ENCODE measurements around the gene SLC10A6.
"Not testable (repeated sequence)": the region's sequence is repeated elsewhere in the genome, so short reads cannot be mapped to it uniquely, and the experiment has no call there.

SLC10A6 gene

DNA sequence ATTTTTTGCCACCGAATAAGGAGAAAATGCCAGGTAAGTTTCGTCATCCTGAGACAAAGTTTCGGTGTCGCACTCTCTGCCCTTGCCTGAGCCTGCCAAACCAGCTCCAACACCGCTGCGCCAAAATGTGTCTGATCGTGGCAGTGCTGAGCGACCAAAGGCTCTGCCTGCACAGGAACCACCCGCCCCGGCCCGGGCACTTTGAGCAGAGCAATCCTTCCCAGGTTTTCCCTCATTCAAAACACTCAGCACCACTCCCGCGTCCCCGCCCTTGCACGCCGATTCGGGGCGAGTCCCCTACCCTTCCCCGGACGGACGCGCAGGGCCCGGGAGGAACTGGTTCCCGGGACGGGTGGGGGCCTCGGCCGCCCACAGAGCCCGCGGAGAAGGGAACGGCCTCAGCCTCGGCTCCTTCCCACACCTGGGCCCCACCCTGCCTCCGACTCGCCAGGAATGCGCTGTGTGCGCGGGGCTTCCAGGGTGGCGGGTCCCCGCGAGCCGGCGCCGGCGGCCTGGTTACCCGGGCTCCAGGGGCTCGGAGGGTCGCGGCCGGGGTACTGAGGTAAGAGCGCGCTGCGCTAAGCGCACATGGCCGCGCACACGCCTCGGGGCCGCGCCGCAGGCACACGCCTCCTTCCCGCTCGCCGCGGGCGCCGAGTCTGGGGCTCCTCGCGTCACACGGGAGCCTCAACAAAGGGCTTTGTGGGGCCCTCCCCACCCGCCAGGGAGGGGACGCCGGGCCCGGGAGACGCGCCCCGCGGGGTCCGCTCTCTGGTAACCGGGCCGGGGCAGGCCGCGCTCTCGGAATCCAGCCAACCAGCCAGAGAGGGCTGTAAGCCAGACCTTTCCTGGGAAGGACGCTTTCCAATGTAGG is 42.8 kb upstream of the SLC10A6 start, which contains the start of gene C4orf36:
Gene C4orf36 (minus strand): TSS at position 661 of the 874 bp plus-strand sequence. CDS start 902 bp downstream, outside the sequence.
- H3K4me3 ChIP-seq (ENCODE audit: low read depth, low read length), result peak within 1 kb of the TSS; percentile 70
- TF ChIP-seq, protein P1, sequence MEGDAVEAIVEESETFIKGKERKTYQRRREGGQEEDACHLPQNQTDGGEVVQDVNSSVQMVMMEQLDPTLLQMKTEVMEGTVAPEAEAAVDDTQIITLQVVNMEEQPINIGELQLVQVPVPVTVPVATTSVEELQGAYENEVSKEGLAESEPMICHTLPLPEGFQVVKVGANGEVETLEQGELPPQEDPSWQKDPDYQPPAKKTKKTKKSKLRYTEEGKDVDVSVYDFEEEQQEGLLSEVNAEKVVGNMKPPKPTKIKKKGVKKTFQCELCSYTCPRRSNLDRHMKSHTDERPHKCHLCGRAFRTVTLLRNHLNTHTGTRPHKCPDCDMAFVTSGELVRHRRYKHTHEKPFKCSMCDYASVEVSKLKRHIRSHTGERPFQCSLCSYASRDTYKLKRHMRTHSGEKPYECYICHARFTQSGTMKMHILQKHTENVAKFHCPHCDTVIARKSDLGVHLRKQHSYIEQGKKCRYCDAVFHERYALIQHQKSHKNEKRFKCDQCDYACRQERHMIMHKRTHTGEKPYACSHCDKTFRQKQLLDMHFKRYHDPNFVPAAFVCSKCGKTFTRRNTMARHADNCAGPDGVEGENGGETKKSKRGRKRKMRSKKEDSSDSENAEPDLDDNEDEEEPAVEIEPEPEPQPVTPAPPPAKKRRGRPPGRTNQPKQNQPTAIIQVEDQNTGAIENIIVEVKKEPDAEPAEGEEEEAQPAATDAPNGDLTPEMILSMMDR (IDR thresholded peaks at IDR 0.05; ENCODE audit: low read depth, low read length), result no peak

DNA sequence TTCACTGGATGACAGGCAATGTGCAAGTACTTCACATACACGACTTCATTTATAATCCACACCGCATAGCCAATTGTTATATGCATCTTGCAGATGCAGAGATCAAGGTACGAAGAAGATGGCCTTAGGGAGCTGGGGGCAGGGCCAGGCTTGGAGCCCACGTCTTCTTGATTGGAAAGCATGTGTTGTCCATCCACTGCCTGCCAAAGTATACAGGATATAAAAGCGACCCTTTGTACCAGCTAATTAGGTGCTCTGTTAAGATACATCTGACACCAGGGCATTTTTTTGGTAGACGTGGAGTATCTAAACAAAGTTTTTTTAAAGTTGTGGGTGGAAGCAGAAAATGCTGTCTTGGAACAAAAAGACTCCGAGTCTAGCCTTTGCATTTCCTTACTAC is 41.6 kb upstream of the SLC10A6 start:
- TF ChIP-seq, protein P1 (IDR thresholded peaks at IDR 0.05; ENCODE audit: low read depth, low read length), result no peak

DNA sequence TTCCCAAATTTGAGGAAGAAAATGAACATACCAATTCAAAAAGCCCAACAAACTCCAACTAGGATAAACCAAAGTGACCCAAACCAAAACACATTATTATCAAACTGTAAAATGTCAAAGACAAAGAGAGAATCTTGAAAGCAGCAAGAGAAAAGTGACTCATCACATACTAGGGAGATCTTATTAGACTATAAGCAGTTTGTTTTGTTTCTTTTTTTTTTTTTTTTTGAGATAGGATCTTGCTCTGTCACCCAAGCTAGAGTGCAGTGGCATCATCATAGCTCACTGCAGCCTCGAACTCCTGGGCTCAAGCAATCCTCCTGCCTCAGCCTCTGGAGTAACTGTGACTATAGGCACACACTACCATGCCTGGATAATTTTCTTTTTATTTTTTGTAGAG is 30.5 kb upstream of the SLC10A6 start:
- TF ChIP-seq, protein P1 (IDR thresholded peaks at IDR 0.05; ENCODE audit: low read depth, low read length), result no peak
- H3K4me3 ChIP-seq (ENCODE audit: low read depth, low read length), result no peak overlapping the region

More for the DNA sequence above, 41.6 kb upstream of the SLC10A6 start:
- H3K4me3 ChIP-seq (ENCODE audit: low read depth, low read length), result no peak overlapping the region

DNA sequence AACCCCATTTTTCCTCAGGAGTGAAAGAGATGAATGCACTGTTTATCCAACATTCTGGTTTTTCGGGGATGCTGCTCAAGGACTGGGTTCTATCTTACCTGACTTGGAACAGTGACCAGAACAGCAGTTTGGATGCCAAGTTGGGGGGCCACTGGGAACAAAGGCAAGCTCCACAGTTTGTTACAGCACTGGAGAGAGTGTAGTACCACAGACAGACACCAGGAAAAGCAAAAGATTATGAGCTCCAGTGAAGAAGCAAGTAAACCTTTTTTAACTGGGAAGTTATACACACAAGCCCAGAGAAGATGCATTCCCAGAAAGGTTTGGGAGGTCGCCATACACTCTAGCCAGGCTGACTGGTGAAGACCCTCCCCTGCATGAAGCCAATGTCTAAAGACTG is 29.5 kb upstream of the SLC10A6 start:
- no peak overlapping the region for H3K4me3 ChIP-seq (ENCODE audit: low read depth, low read length)
- TF ChIP-seq, protein P1 (IDR thresholded peaks at IDR 0.05; ENCODE audit: low read depth, low read length), result no peak

DNA sequence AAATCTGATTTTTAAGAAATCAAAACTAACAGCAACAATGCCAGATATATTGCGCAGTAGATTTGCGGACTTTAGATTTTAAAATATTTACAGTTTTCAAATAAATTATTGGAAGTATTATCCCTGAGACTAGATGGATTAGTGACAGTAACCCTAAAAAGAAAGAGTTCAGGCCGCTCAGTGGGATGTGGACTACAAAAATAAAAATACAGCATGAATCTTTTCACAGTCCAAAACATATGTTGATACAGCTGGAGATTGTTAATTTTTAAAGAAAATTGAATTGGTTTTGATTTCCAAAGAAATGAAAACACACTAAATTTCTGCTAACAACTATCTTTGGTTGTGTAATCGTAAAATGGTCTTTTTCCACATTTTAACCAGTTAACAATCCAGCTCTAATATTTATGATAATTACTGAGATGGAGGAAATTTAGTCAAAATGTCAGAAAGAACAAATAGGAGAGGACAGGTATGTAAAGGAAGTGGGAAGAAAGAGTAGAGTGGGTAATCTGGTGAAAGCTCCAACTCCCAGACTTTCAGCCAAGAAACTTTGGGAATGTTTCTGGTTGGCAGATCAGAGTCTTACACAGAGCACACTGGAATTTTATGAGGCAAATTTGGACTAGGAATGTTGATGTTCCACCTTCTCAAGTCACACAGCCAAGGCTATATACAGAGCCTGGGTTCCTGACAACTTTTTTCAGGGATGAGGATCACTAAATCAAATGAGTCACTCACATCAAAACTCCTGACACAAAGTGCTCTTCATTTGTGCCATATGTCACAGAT is 27.9 kb upstream of the SLC10A6 start:
- TF ChIP-seq, protein P1 (IDR thresholded peaks at IDR 0.05; ENCODE audit: low read depth, low read length), result no peak
- H3K4me3 ChIP-seq (ENCODE audit: low read depth, low read length), result no peak overlapping the region

DNA sequence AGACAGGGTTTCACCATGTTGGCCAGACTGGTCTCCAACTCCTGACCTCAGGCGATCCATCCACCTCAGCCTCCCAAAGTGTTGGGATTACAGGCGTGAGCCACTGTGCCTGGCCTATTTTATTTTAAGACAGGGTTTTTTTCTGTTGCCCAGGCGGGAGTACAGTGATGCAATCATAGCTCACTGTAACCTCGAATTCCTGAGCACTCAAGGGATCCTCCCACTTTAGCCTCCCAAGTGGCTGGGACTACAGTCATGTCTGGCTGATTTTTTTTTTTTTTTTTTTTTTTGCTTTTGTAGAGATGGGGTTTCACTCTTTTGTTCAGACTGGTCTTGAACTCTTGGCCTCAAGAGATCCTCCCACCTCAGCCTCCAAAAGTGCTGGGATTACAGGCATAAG is 26.3 kb upstream of the SLC10A6 start:
- H3K4me3 ChIP-seq (ENCODE audit: low read depth, low read length), result not testable (repeated sequence)

DNA sequence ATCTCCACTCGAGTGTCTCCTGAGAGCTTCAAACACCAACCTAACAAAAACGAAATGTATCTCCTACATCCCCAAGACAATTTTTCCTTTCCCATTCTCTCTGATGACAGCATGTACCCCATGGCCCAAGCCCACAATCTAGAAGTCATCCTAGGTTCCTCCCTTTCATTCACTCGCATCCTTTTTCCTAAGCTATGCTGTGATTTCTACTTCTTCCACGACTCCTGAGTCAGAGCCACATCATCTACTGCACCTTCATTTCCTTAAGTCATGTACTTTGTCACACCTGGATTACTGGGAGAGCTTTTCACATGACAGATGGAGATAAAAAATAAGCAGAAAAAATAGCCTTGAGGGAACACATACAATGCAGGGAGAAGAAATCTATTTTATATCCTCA is 23.0 kb upstream of the SLC10A6 start:
- TF ChIP-seq, protein P1 (IDR thresholded peaks at IDR 0.05; ENCODE audit: low read depth, low read length), result no peak
- no peak overlapping the region for H3K4me3 ChIP-seq (ENCODE audit: low read depth, low read length)

Measured in WI38 (cell line).